HepG2 (cell line): ENCODE measurements around the gene DGKB. TPM values are rescaled to one million over a fixed set of nuclear protein-coding genes. Genes with fewer than 3 reads are reported as not detected.

Experiments
- ATAC-seq: fragments of 200-7000 bp; cut with Tn5 transposase; 3 replicates; pipeline ENCODE4 v1.9.1; 2020; ENCODE audit warnings: mild to moderate bottlenecking, moderate library complexity
- BruUV-seq: library from RNA; stranded (reverse); fragments of 400-500 nt; replicated peaks from 2 replicates; lab custom pipeline; 2021; lab: Mats Ljungman, UMichigan
- CTCF ChIA-PET: fragments of 300-600 bp; formaldehyde crosslinking; extraction: SDS; loops from one replicate; lab custom pipeline; 2021; ENCODE audit warnings: low total read pairs, inconsistent platforms, low intra/inter-chr PET ratio; lab: Yijun Ruan, JAX
- POLR2A ChIA-PET: fragments of 350-600 bp; sonication (Branson Sonifier 250); formaldehyde crosslinking; loops from one replicate; lab custom pipeline; 2020; ENCODE audit warnings: antibody characterized with exemption, inconsistent platforms; lab: Yijun Ruan, JAX
- DNase-seq: peaks from one replicate; pipeline ENCODE4 v3.0.0-alpha.2; 2015; ENCODE audit warnings: low spot score
- FAIRE-seq: peaks from 3 replicates; lab custom pipeline; 2011; peaks lifted over from hg19 to GRCh38; lab: Jason Lieb, UNC
- H2AFZ ChIP-seq: one replicate; pipeline ENCODE4 v1.6.1; 2011; ENCODE audit warnings: low read length, inconsistent platforms
- H3K27ac ChIP-seq: fragments of 300-600 bp; 3 replicates; pipeline ENCODE4 v1.8.0; 2011; ENCODE audit warnings: mixed run types, mild to moderate bottlenecking, mixed read lengths, low read length, inconsistent platforms; ENCODE audit not compliant: insufficient read depth; ENCODE audit errors: extremely low read length
- H3K27me3 ChIP-seq, 2 experiments: fragments of 200-600 bp in 1 of 2; 2 replicates in 1 of 2; 3 replicates in 1 of 2; pipeline versions ENCODE4 v1.6.0 to v1.8.0; 2011; ENCODE audit warnings: low read length in 2 of 2, mild to moderate bottlenecking in 2 of 2, moderate library complexity in 2 of 2, inconsistent platforms in 1 of 2; ENCODE audit not compliant: insufficient read depth in 2 of 2, control insufficient read depth in 1 of 2
- H3K36me3 ChIP-seq, 2 experiments: fragments of 200-600 bp in 1 of 2; replicated peaks in 1 of 2; 2 replicates in 1 of 2; 3 replicates in 1 of 2; pipeline versions ENCODE4 v1.5.1 to v1.8.0; 2011; ENCODE audit warnings: low read length in 2 of 2, inconsistent platforms in 1 of 2; ENCODE audit not compliant: insufficient read depth in 2 of 2, control insufficient read depth in 1 of 2
- H3K4me1 ChIP-seq: 2 replicates; pipeline ENCODE4 v1.5.1; 2012; ENCODE audit warnings: low read length, inconsistent platforms; ENCODE audit not compliant: insufficient read depth
- H3K4me2 ChIP-seq: 2 replicates; pipeline ENCODE4 v1.6.0; 2011; ENCODE audit warnings: low read depth, low read length, inconsistent platforms
- H3K4me3 ChIP-seq, 3 experiments: fragments of 200-600 bp in 1 of 3; sonication (generic), shearing (Covaris generic) in 1 of 3; replicated peaks in 1 of 3; 2 replicates each; pipeline ENCODE4 v1.5.1; 2011 to 2016; ENCODE audit warnings: low read length in 3 of 3, inconsistent platforms in 2 of 3, low read depth in 2 of 3, mild to moderate bottlenecking in 2 of 3, control low read depth in 1 of 3, mixed read lengths in 1 of 3; ENCODE audit not compliant: insufficient read depth in 1 of 3
- H3K79me2 ChIP-seq: one replicate; pipeline ENCODE4 v1.6.1; 2011; ENCODE audit warnings: low read length, inconsistent platforms; ENCODE audit not compliant: insufficient read depth
- H3K9ac ChIP-seq: 2 replicates; pipeline ENCODE4 v1.6.0; 2011; ENCODE audit warnings: mild to moderate bottlenecking, low read depth, low read length, inconsistent platforms; ENCODE audit not compliant: insufficient read depth
- H3K9me3 ChIP-seq: 2 replicates; pipeline ENCODE4 v1.5.1; 2012; ENCODE audit warnings: mild to moderate bottlenecking, low read length
- H4K20me1 ChIP-seq: 2 replicates; pipeline ENCODE4 v1.6.0; 2011; ENCODE audit warnings: inconsistent platforms, mild to moderate bottlenecking, low read length, moderate library complexity; ENCODE audit not compliant: insufficient read depth
- ADNP ChIP-seq: sonication (generic); formaldehyde crosslinking; IDR thresholded peaks from 2 replicates; pipeline ENCODE4 v1.4.0; 2020; ENCODE audit warnings: missing genetic modification reagents
- HMGXB4 ChIP-seq, 2 experiments: sonication (generic) in 1 of 2; formaldehyde crosslinking in 1 of 2; IDR thresholded peaks; 2 replicates each; pipeline versions ENCODE4 v1.4.0 to v1.6.1; 2018 to 2020; ENCODE audit warnings: missing genetic modification reagents in 2 of 2, borderline replicate concordance in 1 of 2, low read depth in 1 of 2, mild to moderate bottlenecking in 1 of 2, missing biosample characterization in 1 of 2
- HOXD1 ChIP-seq: sonication (generic); formaldehyde crosslinking; IDR thresholded peaks from 2 replicates; pipeline ENCODE4 v1.5.0; 2020; ENCODE audit warnings: missing genetic modification reagents
- MAF1 ChIP-seq: sonication (generic); formaldehyde crosslinking; IDR thresholded peaks from 2 replicates; pipeline ENCODE4 v1.5.0; 2020; ENCODE audit warnings: missing genetic modification reagents, borderline replicate concordance
- SALL1 ChIP-seq: sonication (generic); formaldehyde crosslinking; IDR thresholded peaks from 2 replicates; pipeline ENCODE4 v1.8.0; 2022; ENCODE audit warnings: mild to moderate bottlenecking, missing genetic modification reagents
- WIZ ChIP-seq: sonication (generic); formaldehyde crosslinking; IDR thresholded peaks from 2 replicates; pipeline ENCODE4 v1.5.1; 2020; ENCODE audit warnings: mild to moderate bottlenecking, missing genetic modification reagents
- ZNF335 ChIP-seq: sonication (generic); formaldehyde crosslinking; IDR thresholded peaks from 2 replicates; pipeline ENCODE4 v1.4.0; 2020; ENCODE audit warnings: missing genetic modification reagents
- ZNF597 ChIP-seq: sonication (generic); formaldehyde crosslinking; IDR thresholded peaks from 2 replicates; pipeline ENCODE4 v1.5.0; 2020; ENCODE audit warnings: missing genetic modification reagents
- ZNF746 ChIP-seq: sonication (generic); formaldehyde crosslinking; IDR thresholded peaks from 2 replicates; pipeline ENCODE4 v1.8.0; 2022; ENCODE audit warnings: mild to moderate bottlenecking, missing genetic modification reagents
- ZNF784 ChIP-seq: sonication (generic); formaldehyde crosslinking; IDR thresholded peaks from 2 replicates; pipeline ENCODE4 v1.5.1; 2020; ENCODE audit warnings: missing genetic modification reagents, mild to moderate bottlenecking, borderline replicate concordance
- ZNF883 ChIP-seq: sonication (generic); formaldehyde crosslinking; IDR thresholded peaks from 2 replicates; pipeline ENCODE4 v1.5.1; 2020; ENCODE audit warnings: mild to moderate bottlenecking, missing genetic modification reagents; ENCODE audit errors: not compliant biosample characterization
- WGBS: methylation state at CpG from one replicate; pipeline ENCODE4 v1.1.6; 2017; ENCODE audit warnings: low lambda C conversion rate; 5-methylcytosine and 5-hydroxymethylcytosine counted together
- in situ Hi-C: cut with HindIII; loops from 2 replicates; pipeline ENCODE4 v1.10.0; 2017; ENCODE audit warnings: low pct_unique_long_range_greater_than_20kb; ENCODE audit not compliant: extremely low pct_ligation_motif_present
- intact Hi-C: fragments of 100-400 bp; cut with micrococcal nuclease; formaldehyde crosslinking; loops from one replicate; pipeline ENCODE4 v1.10.0; 2022; ENCODE audit not compliant: unreplicated experiment
- polyA plus RNA-seq, 8 experiments: library from polyadenylated mRNA; depleted of rRNA in 3 of 8; stranded (reverse) in 7 of 8; unstranded in 1 of 8; fragments of >200 nt; fragmentation: Illumina TruSeq in 4 of 8; extraction: Trizol in 4 of 8; gene quantifications; 2 replicates each; pipeline versions ENCODE4 v1.2.1 to v1.2.3, GENCODE V29; 2011 to 2016; ENCODE audit warnings: low read depth in 4 of 8, missing spikeins in 1 of 8, mixed read lengths in 1 of 8; ENCODE audit not compliant: insufficient read depth in 1 of 8
- total RNA-seq, 5 experiments: library from RNA; depleted of rRNA; stranded (reverse); fragments of >200 nt; fragmentation: Illumina TruSeq; extraction: Trizol; gene quantifications; 2 replicates each; pipeline ENCODE4 v1.2.3, GENCODE V29; 2016; ENCODE audit warnings: low read depth in 1 of 5

Gene DGKB
- total and polyA plus RNA-seq, 2 of the 13 experiments (the other 11 are each of a cell fraction or from before 2014, with no cell fraction given): not detected

- H3K27ac ChIP-seq: no peak overlapping the region
- no peaks in the 10 kb centered on the region for H4K20me1 ChIP-seq
- H3K4me2 ChIP-seq: no peak overlapping the region
- BruUV-seq: no TSS peak
- intact Hi-C loops: no loop called here
- H3K9ac ChIP-seq: no peak overlapping the region
- H2AFZ ChIP-seq: no peak overlapping the region
- H3K4me1 ChIP-seq: no peaks in the 10 kb centered on the region
- no peak overlapping the region for H3K4me3 ChIP-seq
- peaks cover 67% of the 10 kb centered on the region for H3K9me3 ChIP-seq
- in situ Hi-C loops: no loop called here
- DNase-seq: no peak
- H3K27me3 ChIP-seq: no peaks in the 10 kb centered on the region
- WGBS: 3% methylated on average over 2 of the region's 2 CpGs
- CTCF ChIA-PET: no interaction called here
- H3K36me3 ChIP-seq: no peaks in the 10 kb centered on the region
- no peaks in the 10 kb centered on the region for H3K79me2 ChIP-seq
- POLR2A ChIA-PET: no interaction called here
- no peak for FAIRE-seq
- ATAC-seq: no peak
- TF ChIP-seq ZNF746 (CRISPR knock-in tag) (no peak), ADNP (CRISPR knock-in tag) (no peak), MAF1 (CRISPR knock-in tag) (no peak), ZNF784 (CRISPR knock-in tag) (no peak), SALL1 (CRISPR knock-in tag) (no peak), ZNF883 (CRISPR knock-in tag) (no peak), WIZ (CRISPR knock-in tag) (no peak), ZNF597 (CRISPR knock-in tag) (no peak), HMGXB4 (CRISPR knock-in tag; IDR thresholded peaks at IDR 0.05; ENCODE audit: borderline replicate concordance in 1 of 2, low read depth in 1 of 2) (no peak), ZNF335 (CRISPR knock-in tag) (no peak), HOXD1 (no peak)
Measured at GRCh38 chr7:14604606-14605005, 297.9 kb downstream of the DGKB start.
